Peyer's patch (tissue), 4 donors: Measurements from ENCODE around the gene HHIPL2. TPM values are rescaled to one million over a fixed set of nuclear protein-coding genes. Genes with fewer than 3 reads are reported as not detected.

Source experiments
- DNase-seq, 3 donors: peaks; one replicate each; pipeline ENCODE4 v3.0.0-alpha.2; 2017 to 2019
- H3K27ac ChIP-seq, 4 donors: fragments of 200-600 bp; sonication (generic); one replicate each; pipeline ENCODE4 v1.5.1; 2016 to 2019
- H3K27me3 ChIP-seq, 2 donors: fragments of 200-600 bp; sonication (generic); one replicate each; pipeline ENCODE4 v1.5.1; 2019
- H3K36me3 ChIP-seq, 3 donors: fragments of 200-600 bp; sonication (generic); one replicate each; pipeline ENCODE4 v1.5.1; 2016 to 2019
- H3K4me1 ChIP-seq, 4 donors: fragments of 200-600 bp; sonication (generic); one replicate each; pipeline ENCODE4 v1.5.1; 2016 to 2019
- H3K4me3 ChIP-seq, 4 donors: fragments of 200-600 bp; sonication (generic); 1 replicate in 3 of 4; 2 replicates in 1 of 4; pipeline ENCODE4 v1.5.1; 2016 to 2019; ENCODE audit warnings: mild to moderate bottlenecking in 1 of 4
- H3K9me3 ChIP-seq, 4 donors: fragments of 200-600 bp; sonication (generic); one replicate each; pipeline ENCODE4 v1.5.1; 2016 to 2019; ENCODE audit warnings: mild to moderate bottlenecking in 1 of 4
- CTCF ChIP-seq, 6 experiments: fragments of 450-650 bp in 4 of 6; fragments of 200-600 bp in 2 of 6; sonication (generic) in 1 of 6; IDR thresholded peaks; one replicate each; pipeline ENCODE4 v1.5.1; 2017 to 2019; ENCODE audit warnings: antibody characterized with exemption in 6 of 6, mild to moderate bottlenecking in 3 of 6, moderate library complexity in 1 of 6
- POLR2A ChIP-seq, 2 donors: fragments of 450-650 bp; IDR thresholded peaks; one replicate each; pipeline ENCODE4 v1.5.1; 2017; ENCODE audit warnings: antibody characterized with exemption in 2 of 2, mild to moderate bottlenecking in 2 of 2, moderate library complexity in 2 of 2
- total RNA-seq, 4 donors: library from RNA; depleted of rRNA; stranded (reverse); fragments of >200 nt; gene quantifications; one replicate each; pipeline ENCODE4 v1.1.0, GENCODE V29; 2016

HHIPL2 gene
- total RNA-seq, 4 donors from 2014 or later = 3.3 TPM; not detected in 3

- DNase-seq = no peak
- H3K36me3 ChIP-seq = peaks cover 0 to 24% (median 0%) of the 10 kb centered on the region in 3 donors
- H3K9me3 ChIP-seq = no peaks in the 10 kb centered on the region
- H3K27ac ChIP-seq = no peak overlapping the region
- no peak for TF ChIP-seq CTCF (IDR thresholded peaks at IDR 0.05)
- TF ChIP-seq POLR2A (IDR thresholded peaks at IDR 0.05) = no peak
- no peak overlapping the region for H3K4me3 ChIP-seq
- no peaks in the 10 kb centered on the region for H3K27me3 ChIP-seq
- H3K4me1 ChIP-seq = no peaks in the 10 kb centered on the region
These were observed 13.8 kb upstream of the HHIPL2 start for GRCh38 chr1:222561656-222562055.

DNA sequence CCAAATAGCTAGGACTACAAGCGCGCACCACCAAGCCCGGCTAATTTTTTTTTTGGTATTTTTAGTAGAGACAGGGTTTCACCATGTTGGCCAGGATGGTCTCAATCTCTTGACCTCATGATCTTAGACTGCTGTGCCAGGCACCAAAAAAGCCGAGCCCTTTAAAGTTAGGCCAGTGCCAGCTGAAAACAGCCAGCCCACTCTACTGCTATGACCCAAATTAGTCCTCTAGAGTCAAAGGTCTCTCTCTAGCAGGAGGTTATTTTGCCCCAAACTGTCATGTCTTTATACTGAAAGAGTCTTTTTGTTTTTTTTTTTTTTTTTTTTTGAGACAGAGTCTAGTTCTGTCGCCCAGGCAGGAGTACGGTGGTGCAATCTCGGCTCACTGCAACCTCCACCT, 9.7 kb upstream of the HHIPL2 start:
- no peak for TF ChIP-seq CTCF (IDR thresholded peaks at IDR 0.05)
- no peak for TF ChIP-seq POLR2A (IDR thresholded peaks at IDR 0.05)
- Histone ChIP-seq H3K4me1 (no peaks in the 10 kb centered on the region), H3K36me3 (peaks cover 0 to 24% (median 0%) of the 10 kb centered on the region in 3 donors)

GRCh38 chr1:222557148-222557547, 9.2 kb upstream of the HHIPL2 start:
- H3K27ac ChIP-seq = no peak overlapping the region
- no peak for TF ChIP-seq POLR2A (IDR thresholded peaks at IDR 0.05)
- no peaks in the 10 kb centered on the region for H3K4me1 ChIP-seq
- peaks cover 0 to 24% (median 0%) of the 10 kb centered on the region in 3 donors for H3K36me3 ChIP-seq
- H3K9me3 ChIP-seq = no peaks in the 10 kb centered on the region
- H3K27me3 ChIP-seq = no peaks in the 10 kb centered on the region
- no peak for DNase-seq
- no peak overlapping the region for H3K4me3 ChIP-seq

More for the DNA sequence above, 9.7 kb upstream of the HHIPL2 start:
- H3K27me3 ChIP-seq = no peaks in the 10 kb centered on the region
- H3K4me3 ChIP-seq = no peak overlapping the region
- no peaks in the 10 kb centered on the region for H3K9me3 ChIP-seq
- DNase-seq = no peak
- no peak overlapping the region for H3K27ac ChIP-seq

DNA sequence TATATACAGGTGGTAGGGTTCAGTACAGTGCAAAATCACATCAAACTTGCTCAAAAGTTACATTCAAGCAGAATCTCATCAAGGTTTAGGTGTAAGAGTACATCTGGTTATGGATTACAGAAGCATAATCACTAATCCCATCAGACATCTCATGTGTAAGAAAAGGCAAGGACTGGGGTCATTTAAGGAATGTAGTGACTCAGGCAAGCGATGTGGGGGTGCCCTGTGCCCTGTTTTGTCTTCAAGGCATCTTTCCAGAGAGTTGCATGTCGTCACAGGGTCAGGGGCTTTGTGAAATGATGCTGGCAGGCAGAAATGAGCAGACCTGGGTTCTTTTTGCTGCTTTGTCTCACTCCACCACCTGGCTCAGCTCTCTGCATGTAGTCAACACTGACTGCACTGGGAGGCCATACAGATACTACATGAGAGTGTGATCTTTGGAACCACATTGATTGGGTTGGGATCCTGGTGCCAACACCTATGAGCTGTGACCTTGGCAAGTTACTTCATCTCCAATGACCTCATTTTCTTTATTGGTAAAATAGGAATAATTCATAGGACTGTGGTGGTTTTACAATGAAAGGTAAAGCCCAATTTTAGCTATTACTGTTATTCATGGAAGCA, 8.2 kb upstream of the HHIPL2 start:
- no peak overlapping the region for H3K4me3 ChIP-seq
- no peaks in the 10 kb centered on the region for H3K4me1 ChIP-seq
- TF ChIP-seq CTCF (IDR thresholded peaks at IDR 0.05) (no peak), POLR2A (IDR thresholded peaks at IDR 0.05) (no peak)
- no peak for DNase-seq
- no peaks in the 10 kb centered on the region for H3K9me3 ChIP-seq
- no peaks in the 10 kb centered on the region for H3K27me3 ChIP-seq
- H3K27ac ChIP-seq = no peak overlapping the region
- H3K36me3 ChIP-seq = peaks cover 0 to 24% (median 0%) of the 10 kb centered on the region in 3 donors

DNA sequence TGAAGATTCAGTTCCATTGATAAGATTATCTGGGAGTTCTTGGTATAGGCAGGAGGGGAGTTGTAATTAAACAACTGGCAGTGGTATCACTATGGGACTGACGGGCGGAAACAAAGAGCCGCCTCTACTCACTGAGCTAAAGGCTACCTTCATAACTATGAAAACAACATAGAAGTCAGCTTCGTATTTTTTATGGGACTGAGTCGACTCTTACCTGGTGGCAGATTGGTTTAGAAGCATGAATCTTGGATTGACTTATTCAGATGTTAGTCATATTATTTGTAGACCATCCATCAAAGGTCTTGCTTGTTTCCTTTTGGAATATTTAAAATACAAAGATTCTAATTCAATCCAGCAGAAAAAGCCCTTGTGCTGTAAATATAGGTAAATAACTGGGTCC, 6.3 kb upstream of the HHIPL2 start:
- Histone ChIP-seq H3K4me1 (no peaks in the 10 kb centered on the region), H3K27me3 (no peaks in the 10 kb centered on the region), H3K27ac (no peak overlapping the region), H3K36me3 (peaks cover 0 to 15% (median 0%) of the 10 kb centered on the region in 3 donors), H3K4me3 (no peak overlapping the region), H3K9me3 (no peaks in the 10 kb centered on the region)
- TF ChIP-seq POLR2A (IDR thresholded peaks at IDR 0.05) = no peak
- TF ChIP-seq CTCF (IDR thresholded peaks at IDR 0.05) = no peak
- DNase-seq = no peak

DNA sequence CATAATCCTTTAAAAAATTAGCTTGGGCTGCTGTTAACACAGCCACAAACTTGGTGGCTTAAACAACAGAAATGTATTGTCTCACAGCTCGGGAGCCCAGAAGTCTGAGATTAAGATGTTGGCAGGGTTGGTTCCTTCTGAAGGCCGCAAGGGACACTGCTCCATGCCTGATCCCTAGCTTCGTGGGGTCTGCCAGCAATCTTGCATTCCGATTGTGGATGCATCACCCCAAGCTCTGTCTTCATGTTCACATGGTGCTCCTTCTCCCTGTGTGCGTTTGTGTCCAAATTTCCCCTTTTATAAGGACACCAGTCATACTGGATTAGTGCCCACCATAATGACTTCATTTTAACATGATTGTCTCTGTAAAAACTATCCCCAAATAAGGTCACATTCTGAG, 5.0 kb upstream of the HHIPL2 start:
- Histone ChIP-seq H3K27me3 (no peaks in the 10 kb centered on the region), H3K9me3 (no peaks in the 10 kb centered on the region), H3K4me3 (no peak overlapping the region), H3K36me3 (peaks cover 0 to 6% (median 0%) of the 10 kb centered on the region in 3 donors), H3K27ac (no peak overlapping the region), H3K4me1 (no peaks in the 10 kb centered on the region)
- no peak for DNase-seq
- no peak for TF ChIP-seq CTCF (IDR thresholded peaks at IDR 0.05)
- TF ChIP-seq POLR2A (IDR thresholded peaks at IDR 0.05) = no peak
